ENCODE results near the gene PEA15.

The PEA15 gene

GRCh38 chr1:160239582-160240299, 34.6 kb downstream of the PEA15 start:
- DNase-seq (ENCODE audit: low read depth): no peak

- no peak for DNase-seq (ENCODE audit: low read depth)
Observed at GRCh38 chr1:160243767-160244166, 38.6 kb downstream of the PEA15 start.

- no peak for DNase-seq (ENCODE audit: low read depth)
Observed at GRCh38 chr1:160244209-160244608, 39.0 kb downstream of the PEA15 start.

GRCh38 chr1:160245434-160245833, 40.2 kb downstream of the PEA15 start:
- no peak for DNase-seq (ENCODE audit: low read depth)

- no peak for DNase-seq (ENCODE audit: low read depth)
Observed at GRCh38 chr1:160247053-160247452, 41.9 kb downstream of the PEA15 start.

- DNase-seq (ENCODE audit: low read depth): no peak
Observed at GRCh38 chr1:160251011-160251410, 45.8 kb downstream of the PEA15 start.

GRCh38 chr1:160251687-160252526, 46.7 kb downstream of the PEA15 start:
- DNase-seq (ENCODE audit: low read depth): peak; percentile 27

GRCh38 chr1:160255781-160256300, 50.7 kb downstream of the PEA15 start:
- DNase-seq (ENCODE audit: low read depth): no peak

GRCh38 chr1:160256396-160257046, 51.3 kb downstream of the PEA15 start:
- peak; percentile 45 for DNase-seq (ENCODE audit: low read depth)

GRCh38 chr1:160257411-160258015, 52.3 kb downstream of the PEA15 start:
- no peak for DNase-seq (ENCODE audit: low read depth)

GRCh38 chr1:160258177-160258798, 53.1 kb downstream of the PEA15 start:
- DNase-seq (ENCODE audit: low read depth): no peak

- peak; percentile 43 for DNase-seq (ENCODE audit: low read depth)
Observed at GRCh38 chr1:160260406-160261382, 55.5 kb downstream of the PEA15 start.

GRCh38 chr1:160261556-160261892, 56.3 kb downstream of the PEA15 start:
- DNase-seq (ENCODE audit: low read depth): peak; percentile 59

GRCh38 chr1:160261893-160262794, 57.0 kb downstream of the PEA15 start, which contains the start of gene DCAF8:
Gene DCAF8, minus strand, starts transcription at chr1:160262549. Its CDS starts 18,541 bp downstream, at chr1:160244008.
- DNase-seq (ENCODE audit: low read depth): peak; percentile 79

GRCh38 chr1:160264795-160265307, 59.7 kb downstream of the PEA15 start:
- no peak for DNase-seq (ENCODE audit: low read depth)
